Sigmoid colon (tissue), 7 donors: Measurements from ENCODE around the gene FAM180B. TPM values are rescaled to one million over a fixed set of nuclear protein-coding genes. Genes with fewer than 3 reads are reported as not detected.

Experiments
- DNase-seq: peaks from one replicate; pipeline ENCODE4 v3.0.0-alpha.2; 2019
- H3K27ac ChIP-seq, 4 donors: fragments of 200-600 bp; sonication (generic); one replicate each; pipeline ENCODE4 v1.5.1; 2016 to 2019; ENCODE audit warnings: mild to moderate bottlenecking in 1 of 4
- H3K27me3 ChIP-seq, 3 donors: fragments of 200-600 bp; sonication (generic); one replicate each; pipeline ENCODE4 v1.5.1; 2019; ENCODE audit warnings: mild to moderate bottlenecking in 1 of 3
- H3K36me3 ChIP-seq, 4 donors: fragments of 200-600 bp; sonication (generic); one replicate each; pipeline ENCODE4 v1.5.1; 2016 to 2019
- H3K4me1 ChIP-seq, 4 donors: fragments of 200-600 bp; sonication (generic); one replicate each; pipeline ENCODE4 v1.5.1; 2017 to 2019
- H3K4me3 ChIP-seq, 4 donors: fragments of 200-600 bp; sonication (generic); one replicate each; pipeline ENCODE4 v1.5.1; 2017 to 2019; ENCODE audit warnings: mild to moderate bottlenecking in 2 of 4, moderate library complexity in 1 of 4
- H3K9me3 ChIP-seq, 4 donors: fragments of 200-600 bp in 3 of 4; sonication (generic) in 3 of 4; one replicate each; pipeline versions ENCODE4 v1.5.1 to v1.6.1; 2013 to 2019
- CTCF ChIP-seq, 4 experiments: fragments of 450-650 bp in 3 of 4; fragments of 200-600 bp in 1 of 4; IDR thresholded peaks; one replicate each; pipeline ENCODE4 v1.5.1; 2016 to 2019; ENCODE audit warnings: antibody characterized with exemption in 4 of 4, mild to moderate bottlenecking in 3 of 4, moderate library complexity in 2 of 4
- EP300 ChIP-seq, 4 donors: sonication (generic); formaldehyde crosslinking; IDR thresholded peaks; one replicate each; pipeline ENCODE4 v1.6.1; 2017; ENCODE audit warnings: antibody characterized with exemption in 4 of 4
- POLR2A ChIP-seq, 2 donors: fragments of 450-650 bp; IDR thresholded peaks; one replicate each; pipeline ENCODE4 v1.6.1; 2016; ENCODE audit warnings: antibody characterized with exemption in 2 of 2, mild to moderate bottlenecking in 2 of 2, moderate library complexity in 2 of 2
- POLR2AphosphoS5 ChIP-seq, 4 donors: sonication (generic); formaldehyde crosslinking; IDR thresholded peaks; one replicate each; pipeline ENCODE4 v1.6.1; 2017; ENCODE audit warnings: antibody characterized with exemption in 4 of 4
- WGBS, 2 donors: extraction: QIAGEN DNeasy Blood & Tissue Kit; methylation state at CpG; one replicate each; pipeline ENCODE4 v1.1.7; 2013; 5-methylcytosine and 5-hydroxymethylcytosine counted together
- intact Hi-C: fragments of 100-400 bp; cut with DNase I; formaldehyde crosslinking; loops from one replicate; pipeline ENCODE4 v1.15.1; 2023
- polyA plus RNA-seq, 3 donors: library from polyadenylated mRNA; stranded (reverse); fragments of 200-250 nt; gene quantifications; one replicate each; pipeline ENCODE4 v1.2.3, GENCODE V29; 2013
- total RNA-seq, 4 donors: library from RNA; depleted of rRNA; stranded (reverse); fragments of >200 nt; gene quantifications; one replicate each; pipeline ENCODE4 v1.1.0, GENCODE V29; 2016
- donor health status: healthy with polysubstance abuse.
- donor health status: Bipolar disorder and iron deficiency.
- donor health status: healthy.

FAM180B gene
- total and polyA plus RNA-seq, 7 donors: 0.12 to 1.4 (median 0.41) TPM; not detected in 2

GRCh38 chr11:47615249-47615648, 28.8 kb downstream of the FAM180B start:
- Histone ChIP-seq H3K27me3 (no peaks in the 10 kb centered on the region), H3K36me3 (peaks cover 0 to 34% (median 11%) of the 10 kb centered on the region in 4 donors), H3K9me3 (no peaks in the 10 kb centered on the region), H3K4me1 (no peaks in the 10 kb centered on the region), H3K27ac (no peak overlapping the region), H3K4me3 (no peak overlapping the region)
- TF ChIP-seq POLR2AphosphoS5 (IDR thresholded peaks at IDR 0.05) (no peak), EP300 (IDR thresholded peaks at IDR 0.05) (no peak), POLR2A (IDR thresholded peaks at IDR 0.05) (no peak), CTCF (IDR thresholded peaks at IDR 0.05) (no peak)
- intact Hi-C loops: no loop called here
- DNase-seq: no peak

GRCh38 chr11:47616726-47617416, 30.4 kb downstream of the FAM180B start:
- H3K4me3 ChIP-seq: no peak overlapping the region
- H3K4me1 ChIP-seq: no peaks in the 10 kb centered on the region
- H3K9me3 ChIP-seq: no peaks in the 10 kb centered on the region
- H3K27ac ChIP-seq: no peak overlapping the region
- H3K27me3 ChIP-seq: no peaks in the 10 kb centered on the region
- WGBS, 2 donors: 89 to 90% methylated on average over 10 of the region's 10 CpGs
- DNase-seq: peak; percentile 71
- intact Hi-C loops: no loop called here
- TF ChIP-seq EP300 (IDR thresholded peaks at IDR 0.05) (no peak), POLR2A (IDR thresholded peaks at IDR 0.05) (no peak), CTCF (IDR thresholded peaks at IDR 0.05) (peak; percentile 22 to 47 (median 27)), POLR2AphosphoS5 (IDR thresholded peaks at IDR 0.05) (no peak)
- peaks cover 2 to 45% (median 19%) of the 10 kb centered on the region in 4 donors for H3K36me3 ChIP-seq

DNA sequence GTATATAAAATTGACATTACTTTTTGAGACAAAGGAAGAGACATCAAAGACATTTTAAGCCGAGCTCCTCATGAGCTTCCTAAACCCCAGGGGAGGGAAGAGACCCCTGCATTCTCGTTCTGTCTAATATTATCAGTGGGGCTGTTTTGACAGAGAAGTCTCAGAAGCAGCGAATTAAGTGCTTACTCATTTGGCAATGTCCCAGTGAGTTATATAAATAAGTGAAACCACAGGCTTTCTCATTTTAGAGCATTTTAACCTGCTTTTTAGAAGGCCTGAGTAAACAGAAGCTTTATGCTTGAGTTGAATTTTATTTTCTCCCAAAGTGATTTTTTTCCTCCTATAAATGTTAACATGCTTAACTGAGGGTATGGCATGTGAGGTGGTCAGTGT, 30.9 kb downstream of the FAM180B start:
- H3K4me3 ChIP-seq: no peak overlapping the region
- no peaks in the 10 kb centered on the region for H3K4me1 ChIP-seq
- H3K9me3 ChIP-seq: no peaks in the 10 kb centered on the region
- no peak for DNase-seq
- intact Hi-C loops: no loop called here
- TF ChIP-seq CTCF (IDR thresholded peaks at IDR 0.05) (no peak), EP300 (IDR thresholded peaks at IDR 0.05) (no peak), POLR2AphosphoS5 (IDR thresholded peaks at IDR 0.05) (no peak), POLR2A (IDR thresholded peaks at IDR 0.05) (no peak)
- H3K27me3 ChIP-seq: no peaks in the 10 kb centered on the region
- WGBS, 2 donors: 44 to 80% methylated on average over 3 of the region's 3 CpGs
- H3K27ac ChIP-seq: no peak overlapping the region
- H3K36me3 ChIP-seq: peaks cover 6 to 50% (median 24%) of the 10 kb centered on the region in 4 donors

GRCh38 chr11:47620836-47621378, 34.4 kb downstream of the FAM180B start:
- intact Hi-C loops: no loop called here
- Histone ChIP-seq H3K9me3 (no peaks in the 10 kb centered on the region), H3K36me3 (peaks cover 6 to 85% (median 41%) of the 10 kb centered on the region in 4 donors), H3K4me1 (no peaks in the 10 kb centered on the region), H3K27ac (no peak overlapping the region), H3K27me3 (no peaks in the 10 kb centered on the region), H3K4me3 (no peak overlapping the region)
- 92 to 93% methylated on average over 2 of the region's 2 CpGs for WGBS, 2 donors
- no peak for TF ChIP-seq POLR2A (IDR thresholded peaks at IDR 0.05)
- TF ChIP-seq CTCF (IDR thresholded peaks at IDR 0.05): no peak
- no peak for TF ChIP-seq EP300 (IDR thresholded peaks at IDR 0.05)
- TF ChIP-seq POLR2AphosphoS5 (IDR thresholded peaks at IDR 0.05): no peak
- DNase-seq: no peak
